ENCODE data around the gene CES3. TPM values are rescaled to one million over a fixed set of nuclear protein-coding genes. Genes with fewer than 3 reads are reported as not detected.

The CES3 gene
- polyA plus RNA-seq, 1 donor (not counting 4 experiments of a cell fraction or from before 2014, with no cell fraction given) = 1.5 TPM

DNA sequence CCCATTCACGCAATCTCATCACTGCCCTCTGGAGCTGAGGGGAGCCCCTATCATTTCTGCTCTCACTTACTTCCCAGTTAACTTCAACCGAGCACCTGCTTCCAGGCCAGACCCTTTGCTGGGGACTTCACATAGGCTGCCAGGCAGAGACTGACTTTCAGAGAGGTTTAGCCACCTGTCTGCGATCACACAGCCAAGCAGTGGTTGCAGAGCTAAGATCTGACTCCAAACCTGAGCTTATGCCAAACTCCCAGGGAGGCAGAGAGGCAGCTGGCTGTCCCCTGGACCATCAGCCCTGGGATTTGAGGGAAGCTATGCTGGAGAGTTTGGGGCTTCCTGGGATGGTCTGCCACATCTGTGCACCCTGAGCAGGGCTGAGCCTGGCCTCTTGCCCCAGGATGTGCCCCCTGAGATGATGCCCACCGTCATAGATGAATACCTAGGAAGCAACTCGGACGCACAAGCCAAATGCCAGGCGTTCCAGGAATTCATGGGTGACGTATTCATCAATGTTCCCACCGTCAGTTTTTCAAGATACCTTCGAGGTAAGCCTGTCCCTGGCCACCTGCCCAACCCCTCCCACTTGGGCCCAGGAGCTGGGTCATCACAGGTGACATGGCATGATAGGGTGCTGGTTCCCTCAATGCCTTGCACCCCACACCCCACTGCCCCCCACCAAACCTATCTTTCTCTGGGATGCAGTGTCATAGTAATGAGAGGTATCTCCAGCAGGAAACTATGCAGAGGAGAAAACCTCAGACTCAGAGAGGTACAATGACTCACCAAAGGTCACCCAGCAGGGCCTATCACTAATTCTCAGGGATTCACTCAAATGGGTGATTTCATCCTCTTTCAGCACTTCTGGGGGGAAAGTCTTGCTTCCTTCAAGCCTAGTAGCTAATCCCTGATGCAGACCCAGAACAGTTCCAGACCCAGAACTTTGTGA is 10.0 kb downstream of the CES3 start:
- H2AFZ ChIP-seq (ENCODE audit: control insufficient read depth, low read length) = no peak overlapping the region
- H3K9me3 ChIP-seq (ENCODE audit: control insufficient read depth, low read depth, low read length) = no peaks in the 10 kb centered on the region
- peaks cover 13% of the 10 kb centered on the region for H3K4me1 ChIP-seq (ENCODE audit: control insufficient read depth, extremely low read depth, insufficient read depth, low read length)
- H3K27ac ChIP-seq (ENCODE audit: control insufficient read depth, insufficient read depth, low read length) = no peak overlapping the region
- H4K20me1 ChIP-seq (ENCODE audit: control insufficient read depth, extremely low read depth, insufficient read depth, low read length) = no peaks in the 10 kb centered on the region
- no peaks in the 10 kb centered on the region for H3K27me3 ChIP-seq (ENCODE audit: control insufficient read depth, extremely low read depth, insufficient read depth, low read length)
- no peaks in the 10 kb centered on the region for H3K79me2 ChIP-seq (ENCODE audit: control insufficient read depth, insufficient read depth, low read length)
- DNase-seq (ENCODE audit: low read depth, low spot score) (no peak), FAIRE-seq (peak; percentile 63)
- no peak overlapping the region for H3K9ac ChIP-seq (ENCODE audit: control insufficient read depth, extremely low read depth, insufficient read depth, low read length)
- dilution Hi-C loops (cut with MboI; ENCODE audit: extremely low pct_ligation_motif_present, low sequenced_read_pairs) = no loop called here
- TF ChIP-seq CTCF (optimal IDR thresholded peaks at IDR 0.05 in 1 of 3, IDR thresholded peaks at IDR 0.05 in 1 of 3, conservative IDR thresholded peaks at IDR 0.05 in 1 of 3; ENCODE audit: extremely low read depth in 1 of 3, insufficient read depth in 2 of 3, low read length in 3 of 3) = no peak
- TF ChIP-seq EZH2 (IDR thresholded peaks at IDR 0.05; ENCODE audit: low read length) = no peak
- peaks cover 2% of the 10 kb centered on the region for H3K9me1 ChIP-seq (ENCODE audit: control insufficient read depth, extremely low read depth, insufficient read depth, low read length)
- H3K4me2 ChIP-seq (ENCODE audit: control insufficient read depth, extremely low read depth, insufficient read depth, low read depth, low read length) = peak overlapping the region; percentile 48
- no peak overlapping the region for H3K4me3 ChIP-seq (ENCODE audit: control insufficient read depth in 2 of 3, extremely low read depth in 1 of 3, insufficient read depth in 2 of 3, low read depth in 1 of 3, low read length in 3 of 3)
- H3K36me3 ChIP-seq (ENCODE audit: control insufficient read depth in 2 of 2, extremely low read depth in 1 of 2, insufficient read depth in 2 of 2, low read length in 2 of 2) = no peaks in the 10 kb centered on the region

DNA sequence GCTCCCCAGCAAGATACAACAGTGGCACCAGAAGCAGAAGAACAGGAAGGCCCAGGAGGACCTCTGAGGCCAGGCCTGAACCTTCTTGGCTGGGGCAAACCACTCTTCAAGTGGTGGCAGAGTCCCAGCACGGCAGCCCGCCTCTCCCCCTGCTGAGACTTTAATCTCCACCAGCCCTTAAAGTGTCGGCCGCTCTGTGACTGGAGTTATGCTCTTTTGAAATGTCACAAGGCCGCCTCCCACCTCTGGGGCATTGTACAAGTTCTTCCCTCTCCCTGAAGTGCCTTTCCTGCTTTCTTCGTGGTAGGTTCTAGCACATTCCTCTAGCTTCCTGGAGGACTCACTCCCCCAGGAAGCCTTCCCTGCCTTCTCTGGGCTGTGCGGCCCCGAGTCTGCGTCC is 11.9 kb downstream of the CES3 start:
- DNase-seq (ENCODE audit: low read depth, low spot score) (no peak), FAIRE-seq (no peak)
- Histone ChIP-seq H4K20me1 (ENCODE audit: control insufficient read depth, extremely low read depth, insufficient read depth, low read length) (no peaks in the 10 kb centered on the region), H3K79me2 (ENCODE audit: control insufficient read depth, insufficient read depth, low read length) (no peaks in the 10 kb centered on the region), H3K4me2 (ENCODE audit: control insufficient read depth, extremely low read depth, insufficient read depth, low read depth, low read length) (no peak overlapping the region), H3K27ac (ENCODE audit: control insufficient read depth, insufficient read depth, low read length) (no peak overlapping the region), H3K27me3 (ENCODE audit: control insufficient read depth, extremely low read depth, insufficient read depth, low read length) (no peaks in the 10 kb centered on the region), H2AFZ (ENCODE audit: control insufficient read depth, low read length) (no peak overlapping the region), H3K9me1 (ENCODE audit: control insufficient read depth, extremely low read depth, insufficient read depth, low read length) (peaks cover 2% of the 10 kb centered on the region), H3K4me3 (ENCODE audit: control insufficient read depth in 2 of 3, extremely low read depth in 1 of 3, insufficient read depth in 2 of 3, low read depth in 1 of 3, low read length in 3 of 3) (no peak overlapping the region), H3K4me1 (ENCODE audit: control insufficient read depth, extremely low read depth, insufficient read depth, low read length) (peaks cover 13% of the 10 kb centered on the region), H3K9ac (ENCODE audit: control insufficient read depth, extremely low read depth, insufficient read depth, low read length) (no peak overlapping the region), H3K9me3 (ENCODE audit: control insufficient read depth, low read depth, low read length) (no peaks in the 10 kb centered on the region), H3K36me3 (ENCODE audit: control insufficient read depth in 2 of 2, extremely low read depth in 1 of 2, insufficient read depth in 2 of 2, low read length in 2 of 2) (no peaks in the 10 kb centered on the region)
- TF ChIP-seq CTCF (optimal IDR thresholded peaks at IDR 0.05 in 1 of 3, IDR thresholded peaks at IDR 0.05 in 1 of 3, conservative IDR thresholded peaks at IDR 0.05 in 1 of 3; ENCODE audit: extremely low read depth in 1 of 3, insufficient read depth in 2 of 3, low read length in 3 of 3) (no peak), EZH2 (IDR thresholded peaks at IDR 0.05; ENCODE audit: low read length) (no peak)
- dilution Hi-C loops (cut with MboI; ENCODE audit: extremely low pct_ligation_motif_present, low sequenced_read_pairs) = no loop called here

Data from keratinocyte (primary cell).